CD4-positive, alpha-beta T cell treated with Interleukin-12 subunit alpha and Interleukin-12 subunit beta, for 1 hour (primary cell): ENCODE measurements around the gene SF3B2.
"Not testable (repeated sequence)": the region's sequence is repeated elsewhere in the genome, so short reads cannot be mapped to it uniquely, and the experiment has no call there.

Source experiments
- DNase-seq: peaks from one replicate; pipeline ENCODE4 v3.0.0-alpha.2; 2020

Gene SF3B2

DNA sequence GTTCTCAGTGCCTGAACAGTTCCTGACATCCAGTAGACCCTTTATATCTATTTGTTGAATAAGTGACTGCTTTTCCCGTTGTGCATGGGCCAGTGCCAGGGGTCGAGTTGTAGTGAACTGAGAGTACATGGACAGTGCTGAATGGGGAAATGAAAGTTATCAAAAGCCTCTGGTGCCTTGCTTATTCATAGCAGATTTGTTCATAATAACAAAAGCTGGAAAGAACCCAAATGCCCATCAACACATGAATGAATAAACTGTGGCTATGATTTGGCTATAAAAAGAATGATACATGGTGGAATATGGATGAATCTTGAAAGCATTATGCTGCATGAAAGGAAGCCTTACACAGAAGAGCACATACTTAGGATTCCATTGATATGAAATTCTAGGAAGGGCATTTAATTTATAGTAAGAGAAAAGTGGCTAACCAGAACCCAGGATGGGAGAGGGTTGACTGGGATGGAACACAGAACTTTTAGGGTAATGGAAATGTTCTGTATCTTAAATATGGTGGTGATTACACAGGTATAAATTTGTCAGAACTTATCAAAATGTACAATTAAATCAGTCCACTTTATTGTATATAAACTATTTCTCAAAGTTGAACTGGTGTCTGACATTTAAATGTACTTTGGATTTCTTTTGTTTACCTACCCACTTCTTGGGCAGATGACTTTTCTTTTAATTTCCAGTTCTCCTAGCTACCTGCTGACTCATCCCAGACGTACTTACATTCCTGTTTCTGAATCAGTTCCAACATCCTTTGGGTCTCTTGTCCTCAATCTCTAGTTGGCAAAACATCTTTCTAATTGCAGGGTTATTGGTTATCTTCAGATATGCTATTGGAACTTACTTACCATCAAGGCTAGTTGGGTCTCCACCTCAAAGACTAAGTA is 60.7 kb downstream of the SF3B2 start:
- DNase-seq = no peak

DNA sequence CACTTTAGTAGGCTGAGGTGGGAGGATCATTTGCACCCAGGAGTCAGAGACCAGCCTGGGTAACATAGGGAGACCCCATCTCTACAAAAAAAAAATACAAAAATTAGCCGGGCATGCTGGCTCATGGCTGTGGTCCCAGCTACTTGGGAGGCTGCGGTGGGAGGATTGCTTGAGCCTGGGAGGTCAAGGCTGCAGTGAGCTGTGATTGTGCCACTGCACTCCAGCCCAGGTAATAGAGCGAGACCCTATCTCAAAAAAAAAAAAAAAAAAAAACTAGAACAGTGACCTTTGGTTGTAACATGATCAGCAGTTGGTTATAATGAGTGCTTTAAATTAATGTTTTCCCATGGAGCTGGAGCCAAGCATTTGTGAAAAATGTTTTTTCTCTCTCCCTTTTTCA is 62.8 kb downstream of the SF3B2 start:
- not testable (repeated sequence) for DNase-seq

DNA sequence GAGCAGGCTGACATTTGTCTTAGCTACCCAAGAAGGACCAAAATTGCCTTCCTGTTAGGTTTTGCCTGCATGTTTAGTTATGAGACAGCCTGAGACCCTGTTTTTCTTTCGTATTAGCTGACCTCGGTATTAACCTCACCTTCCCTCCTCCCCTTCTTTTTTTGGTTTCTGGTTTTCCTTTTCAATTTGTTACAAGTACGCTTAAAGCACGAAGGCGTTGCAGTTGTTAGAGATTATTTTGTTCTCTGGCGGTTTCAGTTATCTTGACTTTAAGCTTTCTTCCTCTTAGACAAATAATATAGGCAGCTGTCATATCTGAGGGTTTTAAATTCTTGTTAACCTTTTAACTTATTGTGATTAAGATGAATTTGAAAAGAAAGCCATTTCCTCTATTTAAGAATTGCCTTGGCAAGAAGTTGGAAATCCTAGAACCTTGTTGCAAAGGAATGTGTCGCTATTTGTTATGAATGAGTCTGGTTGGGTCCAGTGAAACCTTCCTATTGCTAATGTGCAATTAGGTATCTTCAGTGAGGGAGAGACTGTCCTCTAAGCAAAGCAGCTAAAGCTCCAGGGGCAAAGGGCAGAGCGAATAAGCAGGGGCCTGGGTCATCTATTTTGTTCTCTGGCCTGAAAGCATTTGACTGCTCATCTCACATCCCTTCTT is 63.6 kb downstream of the SF3B2 start:
- peak; percentile 65 for DNase-seq

DNA sequence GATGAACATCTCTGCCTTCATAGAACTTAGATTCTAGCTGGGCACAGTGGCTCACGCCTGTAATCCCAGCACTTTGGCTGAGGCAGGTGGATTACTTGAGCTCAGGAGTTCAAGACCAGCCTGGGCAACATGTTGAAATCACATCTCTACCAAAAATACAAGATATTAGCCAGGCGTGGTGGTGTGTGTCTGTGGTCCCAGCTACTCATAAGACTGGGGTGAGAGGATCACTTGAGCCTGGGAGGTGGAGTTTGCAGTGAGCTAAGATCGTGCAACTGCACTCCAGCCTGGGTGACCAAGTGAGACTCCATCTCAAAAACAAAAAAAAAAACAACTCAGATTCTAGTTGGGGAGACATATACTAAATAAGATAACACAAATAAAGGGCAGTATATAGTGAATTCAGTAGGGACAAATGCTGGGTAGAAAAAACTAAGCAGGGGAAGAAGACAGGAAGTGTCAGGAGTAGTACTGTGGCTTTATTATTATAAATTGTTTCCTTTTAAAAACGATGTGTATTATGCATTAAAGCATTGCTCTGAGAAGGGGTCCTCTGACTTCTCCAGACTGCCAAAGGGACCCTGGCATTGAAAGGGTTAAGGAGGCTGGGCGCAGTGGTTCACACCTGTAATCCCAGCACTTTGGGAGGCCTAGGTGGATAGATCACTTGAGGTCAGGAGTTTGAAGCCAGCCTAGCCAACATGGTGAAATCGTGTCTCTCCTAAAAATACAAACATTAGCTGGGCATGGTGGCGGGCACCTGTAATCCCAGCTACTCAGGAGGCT is 64.6 kb downstream of the SF3B2 start:
- DNase-seq = peak; percentile 16

DNA sequence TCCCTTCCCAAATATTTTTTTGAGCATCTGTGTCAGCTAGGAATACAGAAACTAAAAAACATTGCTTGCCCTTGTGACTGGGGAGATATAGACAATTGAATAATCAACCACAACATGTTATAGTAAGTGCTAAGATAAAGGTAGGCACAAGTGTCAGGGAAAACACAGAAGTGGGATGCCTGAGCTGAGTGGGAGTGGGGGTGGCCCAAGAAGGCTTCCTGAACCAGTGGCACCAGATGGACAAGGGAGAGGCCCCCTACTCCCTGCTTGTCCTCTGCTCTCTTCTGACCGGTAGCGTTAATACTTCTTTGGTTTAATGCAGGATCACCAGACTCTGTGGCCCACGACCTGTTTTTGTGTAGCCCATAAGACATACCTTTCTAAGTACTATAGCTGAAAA is 66.7 kb downstream of the SF3B2 start:
- no peak for DNase-seq
